Muscle of leg (tissue), 11 donors: ENCODE results near the gene RIC3. TPM values are rescaled to one million over a fixed set of nuclear protein-coding genes. Genes with fewer than 3 reads are reported as not detected.

Experiments
- DNase-seq: peaks from one replicate; pipeline ENCODE4 v3.0.0; 2013
- H3K27ac ChIP-seq: one replicate; pipeline ENCODE4 v1.5.1; 2013; ENCODE audit warnings: mild to moderate bottlenecking, low read length, control low read depth
- H3K27me3 ChIP-seq: one replicate; pipeline ENCODE4 v1.6.1; 2013; ENCODE audit warnings: low read length; ENCODE audit not compliant: control insufficient read depth, insufficient read depth
- H3K36me3 ChIP-seq: one replicate; pipeline ENCODE4 v1.6.1; 2013; ENCODE audit warnings: low read length; ENCODE audit not compliant: control insufficient read depth, insufficient read depth
- H3K4me1 ChIP-seq: one replicate; pipeline ENCODE4 v1.6.1; 2013; ENCODE audit warnings: low read length; ENCODE audit not compliant: control insufficient read depth, insufficient read depth
- H3K4me3 ChIP-seq: one replicate; pipeline ENCODE4 v1.5.1; 2013; ENCODE audit warnings: low read length, control low read depth
- H3K9me3 ChIP-seq: replicated peaks from 2 replicates; pipeline ENCODE4 v1.6.1; 2013; ENCODE audit warnings: low read depth, low read length; ENCODE audit not compliant: control insufficient read depth
- WGBS: methylation state at CpG from one replicate; pipeline ENCODE4 v1.1.5; 2013; ENCODE audit warnings: missing lambda C conversion rate; ENCODE audit not compliant: insufficient coverage; 5-methylcytosine and 5-hydroxymethylcytosine counted together
- polyA plus RNA-seq, 8 donors: library from polyadenylated mRNA; unstranded; fragments of 120-200 nt; gene quantifications; one replicate each; pipeline versions ENCODE4 v1.2.1 to v1.2.3, GENCODE V29; 2013; ENCODE audit warnings: inconsistent platforms in 1 of 8, low replicate concordance in 1 of 8; ENCODE audit not compliant: insufficient read length in 8 of 8, insufficient read depth in 1 of 8
- total RNA-seq: library from RNA; stranded (reverse); fragments of 120-200 nt; gene quantifications from one replicate; pipeline ENCODE4 v1.2.4, GENCODE V29; 2013

The RIC3 gene
- total and polyA plus RNA-seq, 9 donors: 0.18 to 1.7 (median 0.39) TPM

DNA sequence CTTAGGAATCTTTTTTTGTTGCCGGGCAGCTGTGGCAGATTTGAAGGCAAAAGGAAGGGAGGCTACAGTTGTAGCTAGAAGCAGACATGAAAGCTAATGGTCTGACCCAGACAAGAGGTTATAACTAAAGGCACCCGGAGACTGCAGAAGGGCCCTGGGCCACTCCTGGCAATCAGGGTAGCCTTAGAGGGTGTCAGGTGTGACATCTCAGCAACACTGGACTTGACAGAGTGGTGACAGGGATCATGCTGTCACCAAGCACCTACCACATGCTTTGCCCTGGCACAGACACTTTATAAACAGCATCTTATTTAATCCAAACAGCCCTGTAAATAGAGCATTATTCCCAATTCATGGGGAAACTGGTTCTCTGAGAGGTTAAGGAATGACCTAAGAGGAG lies 62.1 kb downstream of the RIC3 start:
- H3K27me3 ChIP-seq: no peaks in the 10 kb centered on the region
- no peak for DNase-seq
- H3K36me3 ChIP-seq: peaks cover 16% of the 10 kb centered on the region
- peaks cover 4% of the 10 kb centered on the region for H3K4me1 ChIP-seq
- H3K9me3 ChIP-seq: no peaks in the 10 kb centered on the region
- no peak overlapping the region for H3K27ac ChIP-seq
- 90% methylated on average over 2 of the region's 2 CpGs for WGBS
- H3K4me3 ChIP-seq: no peak overlapping the region

DNA sequence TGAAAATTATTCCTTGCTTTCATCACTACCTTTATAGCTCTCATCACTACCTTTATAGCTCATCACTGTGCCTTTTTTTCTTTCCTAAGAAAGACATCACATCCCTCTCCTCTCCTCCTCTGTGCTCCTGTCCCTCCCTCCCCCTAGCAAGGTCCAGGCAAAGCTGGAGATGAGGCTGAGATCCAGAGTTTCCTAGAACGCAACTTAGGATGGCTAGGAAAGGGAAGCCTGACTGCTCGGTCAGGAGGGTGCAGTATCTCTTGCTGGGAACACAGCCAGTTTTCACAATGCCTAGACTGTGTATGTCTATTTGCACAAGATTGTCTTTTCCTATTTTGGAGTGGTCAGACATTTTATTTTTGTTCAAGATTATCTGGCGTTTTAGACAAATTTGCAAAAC lies 63.2 kb downstream of the RIC3 start:
- Histone ChIP-seq H3K4me3 (no peak overlapping the region), H3K27ac (no peak overlapping the region), H3K9me3 (no peaks in the 10 kb centered on the region), H3K36me3 (peaks cover 26% of the 10 kb centered on the region), H3K27me3 (no peaks in the 10 kb centered on the region), H3K4me1 (peaks cover 3% of the 10 kb centered on the region)
- no peak for DNase-seq
- 67% methylated on average over 3 of the region's 3 CpGs for WGBS

DNA sequence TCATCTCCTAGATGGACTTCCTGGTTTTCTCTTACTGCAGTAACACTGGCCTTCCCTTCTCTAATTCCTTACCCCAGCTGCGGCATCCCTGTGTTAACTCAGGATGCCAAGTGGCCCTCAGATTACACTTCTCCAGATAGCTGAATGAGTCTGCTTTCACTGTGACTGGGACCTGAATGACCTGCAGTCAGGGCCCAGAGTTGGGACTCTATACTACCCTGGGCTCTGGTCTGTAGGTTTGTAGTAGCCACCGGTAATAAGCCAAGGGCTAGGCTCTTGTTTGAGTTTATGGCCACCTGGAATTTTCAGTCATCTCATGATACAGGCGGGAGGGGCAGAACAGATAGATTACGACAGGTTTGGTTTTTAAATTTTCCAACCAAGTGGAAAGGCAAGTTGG lies 63.7 kb downstream of the RIC3 start:
- Histone ChIP-seq H3K9me3 (no peaks in the 10 kb centered on the region), H3K4me1 (no peaks in the 10 kb centered on the region), H3K27ac (no peak overlapping the region), H3K27me3 (no peaks in the 10 kb centered on the region), H3K36me3 (peaks cover 31% of the 10 kb centered on the region), H3K4me3 (no peak overlapping the region)
- WGBS: 100% methylated on average over 1 of the region's 4 CpGs
- no peak for DNase-seq

DNA sequence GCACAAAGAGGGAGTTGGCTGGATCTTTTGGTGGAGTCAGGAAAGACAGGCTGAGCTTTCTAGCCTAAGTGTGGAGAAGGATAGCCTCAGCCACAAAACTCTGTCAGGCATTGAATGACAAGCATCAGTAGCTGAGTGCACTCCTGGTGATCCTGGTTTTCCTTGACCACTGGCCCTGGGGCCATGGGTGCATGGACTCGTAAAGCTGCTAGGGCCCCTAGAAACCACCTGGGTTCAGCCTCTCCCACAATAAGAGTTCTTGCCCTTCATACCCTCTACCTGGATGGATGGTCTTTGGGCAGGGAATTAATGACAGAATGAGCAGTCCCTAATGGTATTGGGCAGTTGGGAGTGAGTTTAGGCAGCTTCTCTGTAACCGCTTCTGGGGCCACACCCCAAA lies 64.9 kb downstream of the RIC3 start:
- no CpG with 5 or more reads among the region's 2 CpGs for WGBS
- Histone ChIP-seq H3K36me3 (peaks cover 40% of the 10 kb centered on the region), H3K27ac (no peak overlapping the region), H3K27me3 (no peaks in the 10 kb centered on the region), H3K9me3 (no peaks in the 10 kb centered on the region), H3K4me1 (no peaks in the 10 kb centered on the region), H3K4me3 (no peak overlapping the region)
- no peak for DNase-seq

DNA sequence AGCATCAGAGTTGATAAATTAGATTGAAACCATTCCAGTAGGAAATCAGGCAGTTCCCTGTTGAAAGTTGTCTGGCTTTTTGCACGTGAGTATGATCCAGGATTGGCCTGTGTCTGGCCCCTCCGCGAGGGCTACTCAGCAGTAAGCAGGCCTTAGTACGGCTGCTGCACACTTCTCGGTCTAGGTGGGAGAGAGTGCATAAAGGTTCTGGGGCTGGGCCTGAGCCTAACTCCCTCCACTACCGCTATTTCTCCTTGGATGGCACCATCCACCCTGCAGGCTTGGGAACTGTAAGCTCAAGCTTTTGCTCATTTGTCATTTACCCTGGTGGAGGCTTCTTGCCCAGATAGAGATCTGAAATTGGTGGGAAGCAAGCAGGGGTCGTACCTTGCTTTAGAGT lies 65.9 kb downstream of the RIC3 start:
- Histone ChIP-seq H3K4me3 (no peak overlapping the region), H3K36me3 (peaks cover 45% of the 10 kb centered on the region), H3K27ac (no peak overlapping the region), H3K27me3 (no peaks in the 10 kb centered on the region), H3K4me1 (peaks cover under 1% of the 10 kb centered on the region), H3K9me3 (no peaks in the 10 kb centered on the region)
- no peak for DNase-seq
- WGBS: 80% methylated on average over 6 of the region's 7 CpGs

DNA sequence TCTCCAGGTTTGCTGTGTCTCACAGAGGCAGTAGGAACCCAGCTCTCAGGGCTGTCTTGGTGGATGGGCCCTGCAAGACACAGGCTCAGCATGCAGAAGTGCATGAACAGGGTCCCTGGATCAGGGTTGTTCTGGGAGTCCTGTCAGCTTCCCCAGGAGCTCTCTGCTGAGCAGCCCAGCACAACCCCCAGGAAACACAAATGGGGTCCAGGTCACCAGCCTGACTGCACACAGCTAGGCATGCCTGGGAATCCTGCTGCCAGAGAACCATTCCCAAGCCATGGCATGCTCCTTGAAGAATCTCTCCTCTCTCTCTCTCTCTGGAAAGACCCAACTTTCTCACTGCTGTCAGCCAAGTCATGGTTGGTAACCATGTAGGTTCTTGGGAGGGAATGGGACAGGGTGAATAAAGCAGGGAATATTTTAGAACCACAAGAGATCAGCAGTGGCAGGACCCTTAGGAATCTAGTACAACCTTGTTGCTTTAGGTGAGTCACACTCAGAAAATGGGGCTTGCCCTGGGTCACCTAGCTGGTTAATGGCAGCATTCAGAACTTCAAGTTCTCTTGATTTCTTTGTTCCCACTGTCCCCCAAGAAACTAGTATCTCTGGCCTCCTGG lies 66.4 kb downstream of the RIC3 start:
- H3K27me3 ChIP-seq: no peaks in the 10 kb centered on the region

DNA sequence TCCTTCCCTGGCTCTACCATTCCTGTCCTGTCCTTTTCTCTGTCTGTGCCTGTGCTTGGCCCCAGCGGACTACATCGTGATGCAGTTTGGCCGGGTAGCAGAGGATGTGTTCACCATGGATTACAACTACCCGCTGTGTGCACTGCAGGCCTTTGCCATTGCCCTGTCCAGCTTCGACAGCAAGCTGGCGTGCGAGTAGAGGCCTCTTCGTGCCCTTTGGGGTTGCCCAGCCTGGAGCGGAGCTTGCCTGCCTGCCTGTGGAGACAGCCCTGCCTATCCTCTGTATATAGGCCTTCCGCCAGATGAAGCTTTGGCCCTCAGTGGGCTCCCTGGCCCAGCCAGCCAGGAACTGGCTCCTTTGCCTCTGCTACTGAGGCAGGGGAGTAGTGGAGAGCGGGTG lies 67.4 kb downstream of the RIC3 start:
- no peaks in the 10 kb centered on the region for H3K27me3 ChIP-seq
- H3K36me3 ChIP-seq: peaks cover 48% of the 10 kb centered on the region
- WGBS: 96% methylated on average over 9 of the region's 11 CpGs
- no peak overlapping the region for H3K27ac ChIP-seq
- peaks cover 3% of the 10 kb centered on the region for H3K4me1 ChIP-seq
- no peaks in the 10 kb centered on the region for H3K9me3 ChIP-seq
- no peak for DNase-seq
- no peak overlapping the region for H3K4me3 ChIP-seq

More for the DNA sequence above, 66.4 kb downstream of the RIC3 start:
- no peak overlapping the region for H3K27ac ChIP-seq
- H3K36me3 ChIP-seq: peaks cover 45% of the 10 kb centered on the region
- H3K9me3 ChIP-seq: no peaks in the 10 kb centered on the region
- H3K4me1 ChIP-seq: peaks cover 3% of the 10 kb centered on the region
- H3K4me3 ChIP-seq: no peak overlapping the region
- DNase-seq: no peak

DNA sequence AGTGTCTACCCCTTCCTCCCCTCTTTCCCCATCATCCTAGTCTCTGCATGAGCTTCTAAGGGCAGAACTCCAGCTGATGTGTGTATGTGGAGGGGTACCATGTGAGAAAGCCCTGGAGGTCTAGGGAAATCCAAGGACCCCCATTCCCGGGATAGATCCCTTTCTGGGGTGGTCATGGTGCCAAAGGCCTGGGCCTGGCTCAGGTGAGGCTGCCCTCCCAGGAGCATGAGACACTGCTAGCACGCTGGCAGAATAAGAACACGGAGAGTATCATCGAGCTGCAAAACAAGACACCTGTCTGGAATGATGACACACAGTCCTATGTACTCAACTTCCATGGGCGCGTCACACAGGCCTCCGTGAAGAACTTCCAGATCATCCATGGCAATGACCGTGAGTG lies 68.2 kb downstream of the RIC3 start:
- peaks cover 47% of the 10 kb centered on the region for H3K36me3 ChIP-seq

DNA sequence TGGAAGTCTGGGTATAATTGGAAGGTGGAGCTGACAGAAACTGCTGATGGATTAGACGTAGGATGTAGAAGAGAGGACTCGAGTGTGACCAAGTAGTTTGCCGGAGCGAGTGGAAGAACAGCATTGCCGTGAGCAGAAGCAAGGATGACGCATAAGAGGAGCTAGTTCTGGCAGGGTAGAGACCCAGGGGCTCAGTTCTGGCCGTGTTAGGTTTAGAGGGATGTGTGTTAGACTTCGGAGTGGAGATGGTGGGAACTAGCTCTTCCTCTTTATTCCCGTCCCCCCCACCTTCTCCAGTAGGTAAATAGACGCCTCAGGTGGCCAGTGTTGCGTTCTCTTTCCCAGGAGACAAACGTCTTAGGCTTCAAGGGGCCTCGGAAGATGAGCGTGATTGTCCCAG lies 68.7 kb downstream of the RIC3 start:
- Histone ChIP-seq H3K4me3 (no peak overlapping the region), H3K36me3 (peaks cover 46% of the 10 kb centered on the region), H3K9me3 (no peaks in the 10 kb centered on the region), H3K4me1 (peaks cover 4% of the 10 kb centered on the region), H3K27ac (no peak overlapping the region), H3K27me3 (no peaks in the 10 kb centered on the region)
- DNase-seq: no peak
- WGBS: 85% methylated on average over 11 of the region's 14 CpGs

More for the DNA sequence above, 68.2 kb downstream of the RIC3 start:
- DNase-seq: no peak
- H3K4me3 ChIP-seq: no peak overlapping the region
- H3K4me1 ChIP-seq: peaks cover 3% of the 10 kb centered on the region
- H3K9me3 ChIP-seq: no peaks in the 10 kb centered on the region
- H3K27ac ChIP-seq: no peak overlapping the region
- H3K27me3 ChIP-seq: no peaks in the 10 kb centered on the region
- 90% methylated on average over 5 of the region's 8 CpGs for WGBS

DNA sequence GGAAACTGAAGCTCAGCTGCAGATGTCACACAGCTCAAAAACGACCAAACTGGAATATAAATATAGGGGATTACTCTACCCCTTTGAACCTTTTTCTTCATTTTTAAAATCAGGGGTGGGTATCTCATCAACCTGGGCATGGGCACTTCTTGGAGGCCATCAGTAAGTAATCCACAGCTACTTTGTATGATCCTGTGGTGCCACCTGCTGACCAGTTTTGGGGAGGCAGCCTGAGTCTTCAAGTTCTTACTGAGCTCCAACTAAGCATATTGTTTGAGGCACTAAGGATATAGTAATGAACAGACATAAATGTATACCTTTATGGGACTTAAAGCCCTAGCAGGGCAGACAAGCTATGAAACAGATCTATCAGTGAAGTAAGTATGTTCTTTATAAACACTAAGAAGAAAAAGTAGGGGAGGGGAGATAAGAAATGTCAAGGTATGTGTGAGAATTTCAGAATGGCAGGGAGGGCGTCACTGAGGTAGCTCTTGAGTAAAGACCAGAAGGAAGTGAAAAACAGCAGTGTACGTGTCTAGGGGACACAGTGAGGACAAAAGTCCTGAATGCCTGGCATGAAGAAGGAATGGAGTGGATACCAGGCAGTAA lies 69.4 kb downstream of the RIC3 start:
- Histone ChIP-seq H3K27me3 (no peaks in the 10 kb centered on the region), H3K9me3 (no peaks in the 10 kb centered on the region), H3K27ac (no peak overlapping the region), H3K36me3 (peaks cover 53% of the 10 kb centered on the region), H3K4me3 (no peak overlapping the region), H3K4me1 (peaks cover 4% of the 10 kb centered on the region)
- peak; percentile 76 for DNase-seq
- 84% methylated on average over 2 of the region's 3 CpGs for WGBS

DNA sequence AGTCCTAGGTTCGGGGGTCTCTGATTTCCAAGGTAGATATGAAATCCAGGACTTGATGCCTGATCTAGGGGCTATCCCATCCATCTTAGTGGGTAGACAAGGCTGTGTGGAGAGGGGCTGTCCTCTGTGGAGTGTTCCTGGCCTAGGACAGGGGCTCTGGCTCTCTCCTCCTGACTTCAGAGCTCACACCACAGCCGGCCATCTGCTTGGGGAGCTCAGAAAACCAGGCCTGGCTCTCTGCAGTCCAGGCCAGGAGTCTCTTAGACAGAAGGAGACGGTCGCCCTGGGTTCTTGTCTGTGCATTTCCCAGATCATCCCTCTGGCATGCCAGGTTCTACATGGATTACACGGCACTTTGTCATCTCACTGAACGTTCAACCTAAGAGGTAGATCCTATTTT lies 69.9 kb downstream of the RIC3 start:
- peaks cover 4% of the 10 kb centered on the region for H3K4me1 ChIP-seq
- H3K4me3 ChIP-seq: no peak overlapping the region
- no peak for DNase-seq
- H3K27ac ChIP-seq: no peak overlapping the region
- no peaks in the 10 kb centered on the region for H3K27me3 ChIP-seq
- H3K9me3 ChIP-seq: no peaks in the 10 kb centered on the region
- H3K36me3 ChIP-seq: peaks cover 57% of the 10 kb centered on the region
- 40% methylated on average over 1 of the region's 6 CpGs for WGBS
